WTC11 (cell line): Measurements from ENCODE around the gene PCSK4. TPM values are rescaled to one million over a fixed set of nuclear protein-coding genes. Genes with fewer than 3 reads are reported as not detected.

Experiments
- ATF1 ChIP-seq: sonication (generic); formaldehyde crosslinking; IDR thresholded peaks from 2 replicates; pipeline ENCODE4 v1.8.1; 2023; ENCODE audit warnings: mild to moderate bottlenecking, moderate library complexity, missing genetic modification reagents
- CTCF ChIP-seq: fragments of 200-600 bp; IDR thresholded peaks from 2 replicates; pipeline ENCODE4 v1.8.0; 2022; ENCODE audit warnings: antibody characterized with exemption
- EMX1 ChIP-seq: fragments of 250-450 bp; sonication (Bioruptor Pico); IDR thresholded peaks from 2 replicates; pipeline ENCODE4 v1.8.0; 2021; ENCODE audit warnings: mild to moderate bottlenecking
- ESRRA ChIP-seq: sonication (generic); formaldehyde crosslinking; IDR thresholded peaks from 2 replicates; pipeline ENCODE4 v1.8.1; 2022; ENCODE audit warnings: mild to moderate bottlenecking, missing genetic modification reagents, borderline replicate concordance
- ETV6 ChIP-seq: sonication (generic); formaldehyde crosslinking; IDR thresholded peaks from 2 replicates; pipeline ENCODE4 v1.8.1; 2022; ENCODE audit warnings: mild to moderate bottlenecking, missing genetic modification reagents
- FOXK1 ChIP-seq: sonication (generic); formaldehyde crosslinking; IDR thresholded peaks from 2 replicates; pipeline ENCODE4 v1.8.0; 2022; ENCODE audit warnings: mild to moderate bottlenecking, moderate library complexity, missing genetic modification reagents
- GABPB1 ChIP-seq: sonication (generic); formaldehyde crosslinking; IDR thresholded peaks from 2 replicates; pipeline ENCODE4 v1.8.1; 2023; ENCODE audit warnings: mild to moderate bottlenecking, missing genetic modification reagents
- GTF2I ChIP-seq: fragments of 250-450 bp; sonication (Bioruptor Pico); conservative IDR thresholded peaks from 2 replicates; pipeline ENCODE4 v1.4.0; 2021; ENCODE audit warnings: mild to moderate bottlenecking
- KAT7 ChIP-seq: sonication (generic); formaldehyde crosslinking; IDR thresholded peaks from 2 replicates; pipeline ENCODE4 v1.8.1; 2023; ENCODE audit warnings: missing genetic modification reagents, mild to moderate bottlenecking, borderline replicate concordance
- MAX ChIP-seq: sonication (generic); formaldehyde crosslinking; IDR thresholded peaks from 2 replicates; pipeline ENCODE4 v1.8.0; 2022; ENCODE audit warnings: mild to moderate bottlenecking, missing genetic modification reagents
- NFE2L1 ChIP-seq: sonication (generic); formaldehyde crosslinking; IDR thresholded peaks from 2 replicates; pipeline ENCODE4 v1.8.1; 2023; ENCODE audit warnings: missing genetic modification reagents
- NFYB ChIP-seq: sonication (generic); formaldehyde crosslinking; conservative IDR thresholded peaks from 2 replicates; pipeline ENCODE4 v1.8.0; 2022; ENCODE audit warnings: low read depth, missing genetic modification reagents
- RORB ChIP-seq: fragments of 250-450 bp; sonication (Bioruptor Pico); IDR thresholded peaks from 2 replicates; pipeline ENCODE4 v1.9.0; 2021; ENCODE audit warnings: mild to moderate bottlenecking
- TCF7 ChIP-seq: sonication (generic); formaldehyde crosslinking; IDR thresholded peaks from 2 replicates; pipeline ENCODE4 v1.8.0; 2022; ENCODE audit warnings: mild to moderate bottlenecking, low read depth, missing genetic modification reagents, moderate library complexity
- TEAD4 ChIP-seq: sonication (generic); formaldehyde crosslinking; IDR thresholded peaks from 2 replicates; pipeline ENCODE4 v1.8.0; 2022; ENCODE audit warnings: mild to moderate bottlenecking, missing genetic modification reagents
- USF2 ChIP-seq: sonication (generic); formaldehyde crosslinking; IDR thresholded peaks from 2 replicates; pipeline ENCODE4 v1.8.1; 2023; ENCODE audit warnings: mild to moderate bottlenecking, missing genetic modification reagents, moderate library complexity
- ZBTB43 ChIP-seq: sonication (generic); formaldehyde crosslinking; IDR thresholded peaks from 2 replicates; pipeline ENCODE4 v1.8.1; 2023; ENCODE audit warnings: mild to moderate bottlenecking, missing genetic modification reagents
- ZNF396 ChIP-seq: fragments of 250-450 bp; sonication (Bioruptor Pico); IDR thresholded peaks from 2 replicates; pipeline ENCODE4 v1.8.0; 2021; ENCODE audit warnings: mild to moderate bottlenecking, moderate library complexity, borderline replicate concordance
- ZNF423 ChIP-seq: fragments of 250-450 bp; sonication (Bioruptor Pico); IDR thresholded peaks from 2 replicates; pipeline ENCODE4 v2.1.2; 2022; ENCODE audit warnings: mild to moderate bottlenecking, moderate library complexity
- total RNA-seq: library from RNA; stranded (reverse); gene quantifications from 3 replicates; pipeline ENCODE4 v1.2.3, GENCODE V29; 2021
- TF ChIP-seq, protein P1 (sequence below): sonication (generic); formaldehyde crosslinking; IDR thresholded peaks from 2 replicates; pipeline ENCODE4 v1.8.1; 2023; ENCODE audit warnings: mild to moderate bottlenecking, missing genetic modification reagents, borderline replicate concordance
- TF ChIP-seq, protein P2 (sequence below): sonication (generic); formaldehyde crosslinking; IDR thresholded peaks from 2 replicates; pipeline ENCODE4 v1.8.1; 2023; ENCODE audit warnings: mild to moderate bottlenecking, moderate library complexity, missing genetic modification reagents
- TF ChIP-seq, protein P3 (sequence below): fragments of 250-450 bp; sonication (Bioruptor Pico); IDR thresholded peaks from 2 replicates; pipeline ENCODE4 v1.9.0; 2021; ENCODE audit warnings: moderate library complexity, mild to moderate bottlenecking, inconsistent platforms, borderline replicate concordance

Gene PCSK4
- total RNA-seq, 1 experiment from 2014 or later = 22.4 TPM

DNA sequence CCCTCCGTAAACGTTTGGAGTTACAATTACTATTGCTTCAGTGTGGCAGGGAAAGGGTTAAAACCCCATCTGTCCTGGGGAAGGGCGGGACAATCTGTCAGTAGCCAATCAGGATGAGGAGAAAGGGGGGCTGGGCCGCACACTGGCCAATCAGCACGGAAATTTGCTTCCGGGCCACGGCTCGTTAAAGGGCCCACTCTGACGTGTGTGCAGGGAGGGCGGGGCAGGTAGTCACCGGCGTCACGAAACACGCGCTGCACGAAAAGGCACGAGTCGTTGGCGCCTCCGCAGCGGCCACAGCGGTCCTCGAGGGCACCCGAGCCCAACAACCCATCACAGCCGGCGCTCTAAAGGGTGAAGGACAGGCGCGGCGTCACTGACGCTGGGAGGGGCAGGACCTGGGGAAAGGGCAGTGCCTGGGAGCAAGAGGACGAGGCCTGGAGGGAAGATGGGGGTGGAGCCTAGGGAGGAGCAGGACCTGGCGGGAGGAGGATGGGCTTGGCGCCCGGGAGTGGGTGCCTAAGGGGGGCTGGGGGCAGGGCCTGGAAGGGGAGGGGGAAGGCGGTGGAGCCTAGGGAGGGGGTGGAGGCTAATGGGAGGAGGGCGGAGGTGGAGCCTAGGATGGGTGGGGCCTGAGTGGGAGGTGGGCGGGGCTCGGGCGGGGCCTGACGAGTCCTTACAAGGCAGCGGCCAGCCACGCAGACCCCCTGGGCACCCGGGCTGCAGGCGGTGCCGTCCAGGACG lies 17.8 kb upstream of the PCSK4 start (continued):
- TF ChIP-seq, protein P1, sequence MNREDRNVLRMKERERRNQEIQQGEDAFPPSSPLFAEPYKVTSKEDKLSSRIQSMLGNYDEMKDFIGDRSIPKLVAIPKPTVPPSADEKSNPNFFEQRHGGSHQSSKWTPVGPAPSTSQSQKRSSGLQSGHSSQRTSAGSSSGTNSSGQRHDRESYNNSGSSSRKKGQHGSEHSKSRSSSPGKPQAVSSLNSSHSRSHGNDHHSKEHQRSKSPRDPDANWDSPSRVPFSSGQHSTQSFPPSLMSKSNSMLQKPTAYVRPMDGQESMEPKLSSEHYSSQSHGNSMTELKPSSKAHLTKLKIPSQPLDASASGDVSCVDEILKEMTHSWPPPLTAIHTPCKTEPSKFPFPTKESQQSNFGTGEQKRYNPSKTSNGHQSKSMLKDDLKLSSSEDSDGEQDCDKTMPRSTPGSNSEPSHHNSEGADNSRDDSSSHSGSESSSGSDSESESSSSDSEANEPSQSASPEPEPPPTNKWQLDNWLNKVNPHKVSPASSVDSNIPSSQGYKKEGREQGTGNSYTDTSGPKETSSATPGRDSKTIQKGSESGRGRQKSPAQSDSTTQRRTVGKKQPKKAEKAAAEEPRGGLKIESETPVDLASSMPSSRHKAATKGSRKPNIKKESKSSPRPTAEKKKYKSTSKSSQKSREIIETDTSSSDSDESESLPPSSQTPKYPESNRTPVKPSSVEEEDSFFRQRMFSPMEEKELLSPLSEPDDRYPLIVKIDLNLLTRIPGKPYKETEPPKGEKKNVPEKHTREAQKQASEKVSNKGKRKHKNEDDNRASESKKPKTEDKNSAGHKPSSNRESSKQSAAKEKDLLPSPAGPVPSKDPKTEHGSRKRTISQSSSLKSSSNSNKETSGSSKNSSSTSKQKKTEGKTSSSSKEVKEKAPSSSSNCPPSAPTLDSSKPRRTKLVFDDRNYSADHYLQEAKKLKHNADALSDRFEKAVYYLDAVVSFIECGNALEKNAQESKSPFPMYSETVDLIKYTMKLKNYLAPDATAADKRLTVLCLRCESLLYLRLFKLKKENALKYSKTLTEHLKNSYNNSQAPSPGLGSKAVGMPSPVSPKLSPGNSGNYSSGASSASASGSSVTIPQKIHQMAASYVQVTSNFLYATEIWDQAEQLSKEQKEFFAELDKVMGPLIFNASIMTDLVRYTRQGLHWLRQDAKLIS (CRISPR knock-in tag) = no peak
- TF ChIP-seq RORB (CRISPR knock-in tag) (no peak), USF2 (CRISPR knock-in tag) (peak; percentile 29; the same call in 1 of the 2 replicates), TEAD4 (no peak), MAX (CRISPR knock-in tag) (peak; percentile 80), KAT7 (CRISPR knock-in tag) (no peak), FOXK1 (CRISPR knock-in tag) (peak; percentile 69; the same call in 1 of the 2 replicates), ZNF396 (CRISPR knock-in tag) (no peak), EMX1 (CRISPR knock-in tag) (no peak), ZBTB43 (CRISPR knock-in tag) (no peak), NFYB (CRISPR knock-in tag) (peak; percentile 98), CTCF (no peak), ZNF423 (CRISPR knock-in tag) (peak; percentile 87; the same call in 1 of the 2 replicates), GABPB1 (CRISPR knock-in tag) (no peak), GTF2I (no peak), ETV6 (CRISPR knock-in tag) (peak; percentile 37; the same call in 1 of the 2 replicates), TCF7 (CRISPR knock-in tag) (no peak), NFE2L1 (CRISPR knock-in tag) (no peak), ATF1 (CRISPR knock-in tag) (no peak), ESRRA (CRISPR knock-in tag) (no peak)
- TF ChIP-seq, protein P2, sequence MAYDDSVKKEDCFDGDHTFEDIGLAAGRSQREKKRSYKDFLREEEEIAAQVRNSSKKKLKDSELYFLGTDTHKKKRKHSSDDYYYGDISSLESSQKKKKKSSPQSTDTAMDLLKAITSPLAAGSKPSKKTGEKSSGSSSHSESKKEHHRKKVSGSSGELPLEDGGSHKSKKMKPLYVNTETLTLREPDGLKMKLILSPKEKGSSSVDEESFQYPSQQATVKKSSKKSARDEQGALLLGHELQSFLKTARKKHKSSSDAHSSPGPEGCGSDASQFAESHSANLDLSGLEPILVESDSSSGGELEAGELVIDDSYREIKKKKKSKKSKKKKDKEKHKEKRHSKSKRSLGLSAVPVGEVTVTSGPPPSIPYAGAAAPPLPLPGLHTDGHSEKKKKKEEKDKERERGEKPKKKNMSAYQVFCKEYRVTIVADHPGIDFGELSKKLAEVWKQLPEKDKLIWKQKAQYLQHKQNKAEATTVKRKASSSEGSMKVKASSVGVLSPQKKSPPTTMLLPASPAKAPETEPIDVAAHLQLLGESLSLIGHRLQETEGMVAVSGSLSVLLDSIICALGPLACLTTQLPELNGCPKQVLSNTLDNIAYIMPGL = no peak
- TF ChIP-seq, protein P3, sequence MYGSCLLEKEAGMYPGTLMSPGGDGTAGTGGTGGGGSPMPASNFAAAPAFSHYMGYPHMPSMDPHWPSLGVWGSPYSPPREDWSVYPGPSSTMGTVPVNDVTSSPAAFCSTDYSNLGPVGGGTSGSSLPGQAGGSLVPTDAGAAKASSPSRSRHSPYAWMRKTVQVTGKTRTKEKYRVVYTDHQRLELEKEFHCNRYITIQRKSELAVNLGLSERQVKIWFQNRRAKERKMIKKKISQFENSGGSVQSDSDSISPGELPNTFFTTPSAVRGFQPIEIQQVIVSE (CRISPR knock-in tag) = no peak
